GM23338 (cell line): ENCODE data around the gene ZFC3H1. TPM values are rescaled to one million over a fixed set of nuclear protein-coding genes. Genes with fewer than 3 reads are reported as not detected.

Source experiments
- ATAC-seq: fragments of 200-7000 bp; cut with Tn5 transposase; 3 replicates; pipeline ENCODE4 v1.9.1; 2020
- DNase-seq: peaks from one replicate; pipeline ENCODE4 v3.0.0-alpha.2; 2015; ENCODE audit warnings: low spot score
- H2AFZ ChIP-seq: fragments of 200-600 bp; sonication (generic); 2 replicates; pipeline ENCODE4 v1.8.0; 2016; ENCODE audit warnings: antibody characterized with exemption, mild to moderate bottlenecking, moderate library complexity
- H3F3A ChIP-seq: fragments of 200-600 bp; sonication (generic); replicated peaks from 2 replicates; pipeline ENCODE4 v1.8.0; 2017; ENCODE audit warnings: antibody characterized with exemption, mixed run types, low read depth
- H3K27ac ChIP-seq: fragments of 200-600 bp; sonication (generic); 2 replicates; pipeline ENCODE4 v1.6.1; 2016; ENCODE audit warnings: low read depth
- H3K27me3 ChIP-seq: fragments of 200-600 bp; sonication (generic); 2 replicates; pipeline ENCODE4 v1.8.0; 2016; ENCODE audit warnings: mild to moderate bottlenecking, mixed run types, moderate library complexity; ENCODE audit not compliant: insufficient read depth
- H3K36me3 ChIP-seq: fragments of 200-600 bp; sonication (generic); 2 replicates; pipeline ENCODE4 v1.8.0; 2016; ENCODE audit warnings: mild to moderate bottlenecking; ENCODE audit not compliant: insufficient read depth
- H3K4me1 ChIP-seq: fragments of 200-600 bp; sonication (generic); 2 replicates; pipeline ENCODE4 v1.8.0; 2016; ENCODE audit warnings: mild to moderate bottlenecking, moderate library complexity; ENCODE audit not compliant: insufficient read depth
- H3K4me2 ChIP-seq: fragments of 200-600 bp; sonication (generic); 2 replicates; pipeline ENCODE4 v1.7.1; 2017; ENCODE audit warnings: mixed run types
- H3K4me3 ChIP-seq: fragments of 200-600 bp; sonication (generic); 2 replicates; pipeline ENCODE4 v1.6.1; 2016; ENCODE audit warnings: mixed run types
- H3K79me2 ChIP-seq: fragments of 200-600 bp; sonication (generic); replicated peaks from 2 replicates; pipeline ENCODE4 v1.8.0; 2017; ENCODE audit warnings: mild to moderate bottlenecking; ENCODE audit not compliant: insufficient read depth
- H3K9me2 ChIP-seq: fragments of 200-600 bp; sonication (generic); 2 replicates; pipeline ENCODE4 v1.8.0; 2017; ENCODE audit not compliant: insufficient read depth
- H4K20me1 ChIP-seq: fragments of 200-600 bp; sonication (generic); replicated peaks from 2 replicates; pipeline ENCODE4 v1.8.0; 2017; ENCODE audit warnings: mild to moderate bottlenecking; ENCODE audit not compliant: insufficient read depth
- H3K27ac Mint-ChIP-seq: 2 replicates; pipeline ENCODE4 v1.8.0; 2020; ENCODE audit warnings: inconsistent platforms, mild to moderate bottlenecking, moderate library complexity, mixed read lengths
- H3K27me3 Mint-ChIP-seq: 3 replicates; pipeline ENCODE4 v1.8.0; 2022; ENCODE audit warnings: low read depth, mild to moderate bottlenecking, moderate library complexity, mixed read lengths, inconsistent platforms; ENCODE audit not compliant: insufficient read depth, poor library complexity
- H3K36me3 Mint-ChIP-seq: 3 replicates; pipeline ENCODE4 v1.8.0; 2021; ENCODE audit warnings: low read depth, mild to moderate bottlenecking, inconsistent platforms, moderate library complexity, mixed read lengths
- H3K4me1 Mint-ChIP-seq: 3 replicates; pipeline ENCODE4 v1.8.0; 2020; ENCODE audit warnings: mild to moderate bottlenecking, inconsistent platforms, mixed read lengths
- H3K4me3 Mint-ChIP-seq: 3 replicates; pipeline ENCODE4 v1.8.0; 2021; ENCODE audit warnings: moderate library complexity, mild to moderate bottlenecking, inconsistent platforms, mixed read lengths
- H3K9me3 Mint-ChIP-seq: 3 replicates; pipeline ENCODE4 v1.8.0; 2020; ENCODE audit warnings: moderate library complexity, mild to moderate bottlenecking, inconsistent platforms, mixed read lengths
- CREB1 ChIP-seq: fragments of 250-450 bp; sonication (Bioruptor Pico); IDR thresholded peaks from 2 replicates; pipeline ENCODE4 v1.5.0; 2020; ENCODE audit warnings: low read depth, mild to moderate bottlenecking, moderate library complexity
- CTCF ChIP-seq, 2 experiments: fragments of 200-600 bp in 1 of 2; sonication (generic) in 1 of 2; conservative IDR thresholded peaks; 2 replicates each; pipeline versions ENCODE4 v1.5.1 to v1.6.1; 2016 to 2017; ENCODE audit warnings: antibody characterized with exemption in 2 of 2, low read depth in 2 of 2, mild to moderate bottlenecking in 2 of 2, moderate library complexity in 1 of 2
- ETS1 ChIP-seq: IDR thresholded peaks from 2 replicates; pipeline ENCODE4 v1.6.1; 2016; ENCODE audit warnings: antibody characterized with exemption
- EZH2 ChIP-seq: fragments of 200-600 bp; sonication (generic); IDR thresholded peaks from one replicate; pipeline ENCODE4 v1.8.0; 2017; ENCODE audit warnings: antibody characterized with exemption, mild to moderate bottlenecking, low read depth; ENCODE audit not compliant: unreplicated experiment
- EZH2phosphoT487 ChIP-seq: fragments of 200-600 bp; sonication (generic); IDR thresholded peaks from one replicate; pipeline ENCODE4 v1.8.1; 2018; ENCODE audit warnings: antibody characterized with exemption; ENCODE audit not compliant: unreplicated experiment
- JUNB ChIP-seq: IDR thresholded peaks from one replicate; pipeline ENCODE4 v1.6.1; 2016; ENCODE audit warnings: antibody characterized with exemption; ENCODE audit not compliant: unreplicated experiment
- NANOG ChIP-seq: IDR thresholded peaks from 2 replicates; pipeline ENCODE4 v1.6.1; 2016; ENCODE audit warnings: antibody characterized with exemption, borderline replicate concordance
- POLR2AphosphoS5 ChIP-seq: IDR thresholded peaks from 2 replicates; pipeline ENCODE4 v1.6.1; 2016; ENCODE audit warnings: antibody characterized with exemption, low read depth
- REST ChIP-seq: IDR thresholded peaks from one replicate; pipeline ENCODE4 v1.6.1; 2018; ENCODE audit warnings: antibody characterized with exemption; ENCODE audit not compliant: unreplicated experiment
- STAT1 ChIP-seq: IDR thresholded peaks from one replicate; pipeline ENCODE4 v1.6.1; 2016; ENCODE audit warnings: antibody characterized with exemption; ENCODE audit not compliant: unreplicated experiment
- ZNF114 ChIP-seq: fragments of 250-450 bp; sonication (Bioruptor Pico); IDR thresholded peaks from 2 replicates; pipeline ENCODE4 v1.5.0; 2020; ENCODE audit warnings: mild to moderate bottlenecking, moderate library complexity
- ZNF331 ChIP-seq: fragments of 250-450 bp; sonication (Bioruptor Pico); IDR thresholded peaks from 2 replicates; pipeline ENCODE4 v1.5.0; 2020; ENCODE audit warnings: low read depth, mild to moderate bottlenecking, moderate library complexity
- ZNF462 ChIP-seq: fragments of 250-450 bp; sonication (Bioruptor Pico); IDR thresholded peaks from 2 replicates; pipeline ENCODE4 v1.5.0; 2020; ENCODE audit warnings: mild to moderate bottlenecking, moderate library complexity
- polyA plus RNA-seq: library from polyadenylated mRNA; unstranded; fragments of >200 nt; fragmentation: Nextera tagmentation; extraction: Ambion mirVana; gene quantifications from 2 replicates; pipeline ENCODE4 v1.2.1, GENCODE V29; 2016
- total RNA-seq: library from RNA; depleted of rRNA; stranded (reverse); fragments of >200 nt; shearing (Covaris generic); gene quantifications from 2 replicates; pipeline ENCODE4 v1.2.3, GENCODE V29; 2014

The ZFC3H1 gene
- total and polyA plus RNA-seq, 2 experiments from 2014 or later = 30.3 to 46.2 TPM

GRCh38 chr12:71591601-71592000, 72.0 kb downstream of the ZFC3H1 start:
- peak; percentile 22 for DNase-seq
- 0 out of 2 replicates have a peak overlapping the region, but pooled peaks have one; percentile 1 for H3K4me2 ChIP-seq

More at GRCh38 chr12:71591601-71592000, 72.0 kb downstream of the ZFC3H1 start:
- no peak overlapping the region for H3K27ac Mint-ChIP-seq
- peaks cover 7% of the 10 kb centered on the region for H3K4me1 Mint-ChIP-seq
- ATAC-seq = peak; percentile 86
- Histone ChIP-seq H3K27me3 (no peaks in the 10 kb centered on the region), H3K27ac (no peak overlapping the region), H3K4me3 (no peak overlapping the region), H3K36me3 (no peaks in the 10 kb centered on the region), H3K9me2 (0 out of 2 replicates have a peak, but pooled peaks cover 14% of the 10 kb centered on the region), H3F3A (no peaks in the 10 kb centered on the region), H2AFZ (peak overlapping the region; percentile 89), H4K20me1 (no peaks in the 10 kb centered on the region), H3K4me1 (no peaks in the 10 kb centered on the region), H3K79me2 (no peaks in the 10 kb centered on the region)
- H3K4me3 Mint-ChIP-seq = no peak overlapping the region
- TF ChIP-seq POLR2AphosphoS5 = no peak
- no peak for TF ChIP-seq REST
- no peak for TF ChIP-seq NANOG
- TF ChIP-seq ZNF462 (CRISPR knock-in tag) = no peak
- TF ChIP-seq CTCF (conservative IDR thresholded peaks at IDR 0.05; ENCODE audit: low read depth in 2 of 2) = no peak
- TF ChIP-seq ZNF331 (CRISPR knock-in tag) = no peak
- TF ChIP-seq EZH2phosphoT487 = no peak
- TF ChIP-seq ETS1 = no peak
- TF ChIP-seq STAT1 = no peak
- no peak for TF ChIP-seq JUNB
- no peak for TF ChIP-seq CREB1 (CRISPR knock-in tag)
- TF ChIP-seq ZNF114 (CRISPR knock-in tag) = no peak
- TF ChIP-seq EZH2 = no peak
- no peaks in the 10 kb centered on the region for H3K27me3 Mint-ChIP-seq
- peaks cover 6% of the 10 kb centered on the region; the same call in 1 of the 3 replicates for H3K9me3 Mint-ChIP-seq
- H3K36me3 Mint-ChIP-seq = no peaks in the 10 kb centered on the region
